Left ventricle myocardium inferior (tissue), 1 donor: ENCODE data around the gene PACSIN2. TPM values are rescaled to one million over a fixed set of nuclear protein-coding genes. Genes with fewer than 3 reads are reported as not detected.

ENCODE experiments used
- DNase-seq: peaks from one replicate; pipeline ENCODE4 v3.0.0-alpha.2; 2020
- H3K27ac ChIP-seq: fragments of 200-600 bp; replicated peaks from 2 replicates; pipeline ENCODE4 v1.8.0; 2021
- H3K27me3 ChIP-seq: fragments of 200-600 bp; 2 replicates; pipeline ENCODE4 v1.8.0; 2021; ENCODE audit warnings: low read depth
- H3K36me3 ChIP-seq: fragments of 200-600 bp; 2 replicates; pipeline ENCODE4 v1.8.0; 2021
- H3K4me1 ChIP-seq: fragments of 200-600 bp; 2 replicates; pipeline ENCODE4 v1.8.0; 2021
- H3K4me3 ChIP-seq: fragments of 200-600 bp; 2 replicates; pipeline ENCODE4 v1.8.0; 2021; ENCODE audit warnings: mild to moderate bottlenecking, moderate library complexity
- H3K9me3 ChIP-seq: fragments of 200-600 bp; replicated peaks from 2 replicates; pipeline ENCODE4 v1.8.0; 2021
- CTCF ChIP-seq: fragments of 200-600 bp; IDR thresholded peaks from 2 replicates; pipeline ENCODE4 v1.8.0; 2021; ENCODE audit warnings: antibody characterized with exemption, mild to moderate bottlenecking, borderline replicate concordance
- intact Hi-C: fragments of 100-400 bp; cut with micrococcal nuclease; formaldehyde crosslinking; loops from one replicate; pipeline ENCODE4 v1.11.0; 2022
- total RNA-seq: library from RNA; stranded (reverse); fragmentation: NEBNext Ultra II Directional; extraction: Animal tissue kit (Norgen Biotek cat#: 25700); gene quantifications from one replicate; pipeline ENCODE4 v1.2.1, GENCODE V29; 2021
- donor health status: DM: no; HTN: yes; CAD: no; lungs with severe emphysema.

PACSIN2 gene
- total RNA-seq, 1 donor from 2014 or later = 64.8 TPM

- intact Hi-C loops = no loop called here
- Histone ChIP-seq H3K9me3 (no peaks in the 10 kb centered on the region), H3K27me3 (no peaks in the 10 kb centered on the region), H3K27ac (no peak overlapping the region), H3K4me1 (no peaks in the 10 kb centered on the region), H3K4me3 (no peak overlapping the region), H3K36me3 (peaks cover 91% of the 10 kb centered on the region)
- TF ChIP-seq CTCF = no peak
- no peak for DNase-seq
These were observed 178.9 kb downstream of the PACSIN2 start for GRCh38 chr22:42836026-42836425.

GRCh38 chr22:42834177-42834949 is 180.6 kb downstream of the PACSIN2 start:
- Histone ChIP-seq H3K4me1 (no peaks in the 10 kb centered on the region), H3K36me3 (peaks cover 91% of the 10 kb centered on the region)
- intact Hi-C loops = no loop called here

GRCh38 chr22:42833104-42833503 is 181.8 kb downstream of the PACSIN2 start:
- Histone ChIP-seq H3K27ac (no peak overlapping the region), H3K9me3 (no peaks in the 10 kb centered on the region), H3K36me3 (peaks cover 95% of the 10 kb centered on the region), H3K27me3 (no peaks in the 10 kb centered on the region), H3K4me1 (no peaks in the 10 kb centered on the region), H3K4me3 (no peak overlapping the region)
- no peak for TF ChIP-seq CTCF
- intact Hi-C loops = no loop called here
- DNase-seq = no peak

More at GRCh38 chr22:42834177-42834949, 180.6 kb downstream of the PACSIN2 start:
- no peak overlapping the region for H3K4me3 ChIP-seq
- no peak for TF ChIP-seq CTCF
- no peaks in the 10 kb centered on the region for H3K27me3 ChIP-seq
- no peak overlapping the region for H3K27ac ChIP-seq
- no peak for DNase-seq
- no peaks in the 10 kb centered on the region for H3K9me3 ChIP-seq

- no peak for TF ChIP-seq CTCF
- no peak for DNase-seq
- no peaks in the 10 kb centered on the region for H3K9me3 ChIP-seq
- H3K27ac ChIP-seq = no peak overlapping the region
- peaks cover 100% of the 10 kb centered on the region for H3K36me3 ChIP-seq
- H3K4me1 ChIP-seq = no peaks in the 10 kb centered on the region
- no peaks in the 10 kb centered on the region for H3K27me3 ChIP-seq
- intact Hi-C loops = no loop called here
- H3K4me3 ChIP-seq = no peak overlapping the region
These were observed 183.2 kb downstream of the PACSIN2 start for GRCh38 chr22:42831712-42832111.

DNA sequence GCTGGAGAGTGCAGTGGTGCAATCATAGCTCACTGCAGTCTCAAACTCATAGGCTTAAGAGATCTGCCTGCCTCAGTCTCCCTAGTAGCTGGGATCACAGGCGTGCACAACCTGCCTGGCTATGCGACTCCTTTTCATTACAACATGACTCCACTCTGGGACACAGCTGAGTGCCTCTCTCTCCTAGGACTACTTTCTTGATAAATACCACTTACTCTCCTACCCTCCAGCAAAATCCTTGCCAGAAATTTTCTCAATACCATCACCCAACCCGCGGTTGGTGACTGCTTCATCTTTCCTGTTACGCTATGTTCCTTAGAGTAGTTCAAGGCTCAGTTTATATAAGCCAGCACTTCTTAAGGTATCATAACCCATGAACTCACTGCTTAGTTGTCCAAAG is 184.8 kb downstream of the PACSIN2 start:
- Histone ChIP-seq H3K36me3 (peaks cover 100% of the 10 kb centered on the region), H3K27me3 (no peaks in the 10 kb centered on the region), H3K27ac (no peak overlapping the region), H3K9me3 (no peaks in the 10 kb centered on the region), H3K4me3 (no peak overlapping the region), H3K4me1 (no peaks in the 10 kb centered on the region)
- intact Hi-C loops = no loop called here
- DNase-seq = no peak
- no peak for TF ChIP-seq CTCF
